ENCODE results near the gene CHAT.

- no peak for TF ChIP-seq CTCF (IDR thresholded peaks at IDR 0.05)
- TF ChIP-seq POLR2A (IDR thresholded peaks at IDR 0.05): no peak
Measured at GRCh38 chr10:49628599-49628998, 14.8 kb downstream of the CHAT start.

Data from adrenal gland (tissue), 5 donors.